Vagina (tissue), 2 donors: ENCODE data around the gene APOA1. TPM values are rescaled to one million over a fixed set of nuclear protein-coding genes. Genes with fewer than 3 reads are reported as not detected.

ENCODE experiments used
- DNase-seq, 2 donors: peaks; one replicate each; pipeline ENCODE4 v3.0.0-alpha.2; 2017; ENCODE audit errors: extremely low spot score in 2 of 2
- H3K27ac ChIP-seq: fragments of 200-600 bp; sonication (generic); one replicate; pipeline ENCODE4 v1.5.1; 2019
- H3K27me3 ChIP-seq: fragments of 200-600 bp; sonication (generic); one replicate; pipeline ENCODE4 v1.5.1; 2019
- H3K36me3 ChIP-seq, 2 donors: fragments of 200-600 bp; sonication (generic); one replicate each; pipeline ENCODE4 v1.5.1; 2017 to 2019
- H3K4me1 ChIP-seq: fragments of 200-600 bp; sonication (generic); one replicate; pipeline ENCODE4 v1.5.1; 2019
- H3K4me3 ChIP-seq, 2 donors: fragments of 200-600 bp; sonication (generic); 1 replicate in 1 of 2; 2 replicates in 1 of 2; pipeline ENCODE4 v1.5.1; 2016 to 2019
- H3K9me3 ChIP-seq: fragments of 200-600 bp; sonication (generic); one replicate; pipeline ENCODE4 v1.5.1; 2019
- POLR2A ChIP-seq, 2 donors: fragments of 450-650 bp; IDR thresholded peaks; one replicate each; pipeline ENCODE4 v1.6.1; 2017; ENCODE audit warnings: antibody characterized with exemption in 2 of 2, mild to moderate bottlenecking in 2 of 2, moderate library complexity in 2 of 2
- POLR2AphosphoS5 ChIP-seq, 2 donors: sonication (generic); formaldehyde crosslinking; IDR thresholded peaks; one replicate each; pipeline ENCODE4 v1.9.0; 2017; ENCODE audit warnings: antibody characterized with exemption in 2 of 2, mild to moderate bottlenecking in 2 of 2, low read depth in 1 of 2; ENCODE audit not compliant: insufficient read depth in 1 of 2
- intact Hi-C: fragments of 100-400 bp; cut with DNase I; formaldehyde crosslinking; loops from one replicate; pipeline ENCODE4 v1.15.1; 2023
- total RNA-seq: library from RNA; depleted of rRNA; stranded (reverse); fragments of >200 nt; gene quantifications from one replicate; pipeline ENCODE4 v1.2.3, GENCODE V29; 2016
- TF ChIP-seq, protein P1 (sequence below), 3 experiments: fragments of 450-650 bp in 2 of 3; fragments of 200-600 bp in 1 of 3; sonication (generic) in 1 of 3; IDR thresholded peaks; one replicate each; pipeline ENCODE4 v1.5.1; 2017 to 2019; ENCODE audit warnings: antibody characterized with exemption in 3 of 3, mild to moderate bottlenecking in 2 of 3, moderate library complexity in 2 of 3

Gene APOA1
- total RNA-seq, 1 donor from 2014 or later = 2.2 TPM

DNA sequence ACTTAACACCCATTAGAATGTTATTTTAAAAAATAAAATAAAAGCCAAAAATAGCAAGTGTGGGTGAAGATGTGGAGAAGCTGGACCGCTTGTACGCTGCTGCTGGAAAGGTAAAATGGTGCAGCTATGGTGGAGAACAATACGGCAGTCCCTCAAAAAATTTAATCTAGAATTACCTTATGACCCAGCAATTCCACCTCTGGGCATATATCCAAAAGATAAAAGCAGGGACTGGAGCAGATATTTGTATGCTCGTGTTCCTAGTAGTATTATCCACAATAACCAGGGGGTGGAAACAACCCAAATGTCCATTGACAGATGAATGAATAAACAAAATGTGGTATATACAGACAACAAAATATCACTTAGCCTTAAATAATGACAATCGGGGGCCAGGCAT lies 39.6 kb downstream of the APOA1 start:
- intact Hi-C loops = no loop called here

DNA sequence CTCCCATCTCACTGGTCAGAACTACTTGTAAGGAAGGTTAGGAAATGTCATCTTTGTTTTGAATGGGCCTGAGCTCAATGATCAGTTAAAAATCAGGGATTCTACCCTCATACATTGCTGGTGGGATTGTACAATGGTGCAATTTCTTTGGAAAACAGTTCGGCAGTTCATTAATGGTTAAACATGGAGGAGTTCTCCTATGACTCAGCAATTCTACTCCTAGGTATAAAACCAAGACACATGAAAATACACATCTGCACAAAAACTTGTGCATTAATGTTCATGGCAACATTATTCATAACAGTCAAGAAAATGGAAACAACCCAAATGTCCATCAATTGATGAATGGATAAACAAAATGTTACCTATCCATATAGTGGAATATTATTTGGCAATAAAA lies 40.9 kb downstream of the APOA1 start:
- Histone ChIP-seq H3K27ac (no peak overlapping the region), H3K4me3 (no peak overlapping the region), H3K4me1 (peaks cover 3% of the 10 kb centered on the region), H3K27me3 (no peaks in the 10 kb centered on the region), H3K36me3 (no peaks in the 10 kb centered on the region), H3K9me3 (no peaks in the 10 kb centered on the region)
- intact Hi-C loops = no loop called here
- DNase-seq = no peak
- TF ChIP-seq POLR2AphosphoS5 (IDR thresholded peaks at IDR 0.05; ENCODE audit: insufficient read depth in 1 of 2, low read depth in 1 of 2) = no peak
- no peak for TF ChIP-seq POLR2A (IDR thresholded peaks at IDR 0.05)
- TF ChIP-seq, protein P1, sequence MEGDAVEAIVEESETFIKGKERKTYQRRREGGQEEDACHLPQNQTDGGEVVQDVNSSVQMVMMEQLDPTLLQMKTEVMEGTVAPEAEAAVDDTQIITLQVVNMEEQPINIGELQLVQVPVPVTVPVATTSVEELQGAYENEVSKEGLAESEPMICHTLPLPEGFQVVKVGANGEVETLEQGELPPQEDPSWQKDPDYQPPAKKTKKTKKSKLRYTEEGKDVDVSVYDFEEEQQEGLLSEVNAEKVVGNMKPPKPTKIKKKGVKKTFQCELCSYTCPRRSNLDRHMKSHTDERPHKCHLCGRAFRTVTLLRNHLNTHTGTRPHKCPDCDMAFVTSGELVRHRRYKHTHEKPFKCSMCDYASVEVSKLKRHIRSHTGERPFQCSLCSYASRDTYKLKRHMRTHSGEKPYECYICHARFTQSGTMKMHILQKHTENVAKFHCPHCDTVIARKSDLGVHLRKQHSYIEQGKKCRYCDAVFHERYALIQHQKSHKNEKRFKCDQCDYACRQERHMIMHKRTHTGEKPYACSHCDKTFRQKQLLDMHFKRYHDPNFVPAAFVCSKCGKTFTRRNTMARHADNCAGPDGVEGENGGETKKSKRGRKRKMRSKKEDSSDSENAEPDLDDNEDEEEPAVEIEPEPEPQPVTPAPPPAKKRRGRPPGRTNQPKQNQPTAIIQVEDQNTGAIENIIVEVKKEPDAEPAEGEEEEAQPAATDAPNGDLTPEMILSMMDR (IDR thresholded peaks at IDR 0.05) = no peak

More for the DNA sequence above, 39.6 kb downstream of the APOA1 start:
- no peak overlapping the region for H3K4me3 ChIP-seq
- TF ChIP-seq, protein P1 (IDR thresholded peaks at IDR 0.05) = no peak
- TF ChIP-seq POLR2A (IDR thresholded peaks at IDR 0.05) = no peak
- no peak for TF ChIP-seq POLR2AphosphoS5 (IDR thresholded peaks at IDR 0.05; ENCODE audit: insufficient read depth in 1 of 2, low read depth in 1 of 2)
- H3K27ac ChIP-seq = no peak overlapping the region
- H3K27me3 ChIP-seq = no peaks in the 10 kb centered on the region
- DNase-seq = no peak
- H3K4me1 ChIP-seq = no peaks in the 10 kb centered on the region
- no peaks in the 10 kb centered on the region for H3K36me3 ChIP-seq
- no peaks in the 10 kb centered on the region for H3K9me3 ChIP-seq

DNA sequence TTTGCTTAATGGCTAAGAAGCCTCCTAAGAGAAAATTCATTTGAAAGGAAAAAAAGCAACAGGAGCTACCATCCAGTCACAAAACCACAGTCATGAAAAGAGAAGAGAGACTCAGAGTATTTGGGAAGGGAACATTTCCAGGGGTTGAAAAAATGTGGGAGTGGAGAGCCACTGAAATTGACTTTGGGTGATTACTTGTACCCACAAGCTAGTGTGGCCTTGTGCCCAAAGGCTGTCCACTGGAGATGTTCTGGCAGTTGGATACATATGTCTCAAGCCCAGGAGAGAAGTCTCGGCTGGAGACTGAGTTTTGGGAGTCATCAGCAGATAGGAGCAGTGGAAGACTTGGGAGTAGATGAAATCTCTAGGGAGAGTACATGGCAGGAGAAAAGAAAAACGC lies 42.6 kb downstream of the APOA1 start:
- no peak for DNase-seq
- TF ChIP-seq POLR2A (IDR thresholded peaks at IDR 0.05) = no peak
- TF ChIP-seq POLR2AphosphoS5 (IDR thresholded peaks at IDR 0.05; ENCODE audit: insufficient read depth in 1 of 2, low read depth in 1 of 2) = no peak
- TF ChIP-seq, protein P1 (IDR thresholded peaks at IDR 0.05) = no peak
- intact Hi-C loops = no loop called here

DNA sequence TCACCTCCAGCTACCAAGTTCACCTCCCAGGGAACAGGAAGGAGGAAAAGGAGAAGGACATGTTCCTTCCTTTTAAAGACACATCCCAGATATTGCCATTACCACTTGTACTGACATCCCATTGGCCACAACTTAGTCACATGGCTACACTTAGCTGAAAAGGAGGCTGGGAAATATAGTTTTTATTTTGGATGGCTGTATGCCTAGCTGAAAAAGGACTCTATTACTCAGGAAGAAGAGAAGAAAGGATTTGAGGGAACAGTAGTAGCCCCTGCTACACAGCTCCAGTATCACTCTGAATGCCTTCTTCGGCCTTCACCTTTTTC lies 43.7 kb downstream of the APOA1 start:
- no peak for TF ChIP-seq POLR2AphosphoS5 (IDR thresholded peaks at IDR 0.05; ENCODE audit: insufficient read depth in 1 of 2, low read depth in 1 of 2)
- TF ChIP-seq, protein P1 (IDR thresholded peaks at IDR 0.05) = no peak
- no peak for TF ChIP-seq POLR2A (IDR thresholded peaks at IDR 0.05)
- peaks cover 5% of the 10 kb centered on the region for H3K4me1 ChIP-seq
- H3K9me3 ChIP-seq = no peaks in the 10 kb centered on the region
- H3K36me3 ChIP-seq = no peaks in the 10 kb centered on the region
- no peaks in the 10 kb centered on the region for H3K27me3 ChIP-seq
- intact Hi-C loops = no loop called here
- no peak for DNase-seq
- no peak overlapping the region for H3K4me3 ChIP-seq
- H3K27ac ChIP-seq = no peak overlapping the region

More for the DNA sequence above, 42.6 kb downstream of the APOA1 start:
- H3K4me3 ChIP-seq = no peak overlapping the region
- H3K4me1 ChIP-seq = peaks cover 5% of the 10 kb centered on the region
- H3K36me3 ChIP-seq = no peaks in the 10 kb centered on the region
- no peaks in the 10 kb centered on the region for H3K9me3 ChIP-seq
- no peaks in the 10 kb centered on the region for H3K27me3 ChIP-seq
- H3K27ac ChIP-seq = no peak overlapping the region

DNA sequence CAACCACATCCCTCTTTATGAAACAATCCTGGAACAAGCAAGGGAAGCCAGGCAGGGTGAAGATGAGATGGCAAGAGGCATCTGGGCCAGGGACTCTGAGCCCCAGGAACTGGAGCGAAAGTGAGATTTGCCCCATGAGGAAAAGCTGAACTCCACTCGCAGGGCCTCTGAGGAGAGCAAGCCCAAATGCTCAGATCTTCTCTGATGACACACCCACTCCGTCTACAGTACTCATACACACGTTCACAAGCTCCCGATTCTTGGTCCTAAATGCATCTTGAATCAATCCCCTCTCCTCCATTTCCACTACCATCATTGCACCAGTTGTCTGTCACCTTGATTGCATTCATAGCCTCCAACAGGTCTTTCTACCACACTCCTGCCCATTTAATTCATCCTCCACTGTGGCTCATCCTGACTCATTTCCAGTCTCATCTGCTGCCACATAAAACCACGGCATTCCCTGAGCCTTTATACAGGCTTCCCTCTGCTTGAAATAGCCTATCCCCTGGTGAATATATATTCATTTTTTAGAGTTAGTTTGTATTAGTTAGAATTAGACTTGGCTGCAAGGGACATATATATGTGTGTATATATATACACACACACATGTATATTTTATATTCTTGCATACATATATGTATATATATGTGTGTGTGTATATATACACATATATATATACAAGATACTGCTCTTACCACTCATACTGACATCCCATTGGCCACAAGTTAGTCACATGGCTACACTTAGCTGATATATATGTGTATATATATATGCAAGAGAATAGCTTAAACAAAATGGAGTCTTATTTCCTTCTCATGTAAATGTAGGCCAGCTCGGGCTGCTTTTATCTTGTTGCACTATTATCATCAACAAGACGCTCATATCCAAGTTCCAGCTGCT lies 44.3 kb downstream of the APOA1 start:
- H3K27ac ChIP-seq = no peak overlapping the region
- intact Hi-C loops = no loop called here
- no peaks in the 10 kb centered on the region for H3K27me3 ChIP-seq
- no peak overlapping the region for H3K4me3 ChIP-seq
- no peaks in the 10 kb centered on the region for H3K9me3 ChIP-seq
- peaks cover 12% of the 10 kb centered on the region for H3K4me1 ChIP-seq
- no peaks in the 10 kb centered on the region for H3K36me3 ChIP-seq
- TF ChIP-seq POLR2AphosphoS5 (IDR thresholded peaks at IDR 0.05; ENCODE audit: insufficient read depth in 1 of 2, low read depth in 1 of 2) (no peak), POLR2A (IDR thresholded peaks at IDR 0.05) (no peak)
- TF ChIP-seq, protein P1 (IDR thresholded peaks at IDR 0.05) = no peak
- no peak for DNase-seq
